Measurements from ENCODE around the gene KRTAP10-12.
"Not testable (repeated sequence)": the region's sequence is repeated elsewhere in the genome, so short reads cannot be mapped to it uniquely, and the experiment has no call there.

Gene KRTAP10-12

DNA sequence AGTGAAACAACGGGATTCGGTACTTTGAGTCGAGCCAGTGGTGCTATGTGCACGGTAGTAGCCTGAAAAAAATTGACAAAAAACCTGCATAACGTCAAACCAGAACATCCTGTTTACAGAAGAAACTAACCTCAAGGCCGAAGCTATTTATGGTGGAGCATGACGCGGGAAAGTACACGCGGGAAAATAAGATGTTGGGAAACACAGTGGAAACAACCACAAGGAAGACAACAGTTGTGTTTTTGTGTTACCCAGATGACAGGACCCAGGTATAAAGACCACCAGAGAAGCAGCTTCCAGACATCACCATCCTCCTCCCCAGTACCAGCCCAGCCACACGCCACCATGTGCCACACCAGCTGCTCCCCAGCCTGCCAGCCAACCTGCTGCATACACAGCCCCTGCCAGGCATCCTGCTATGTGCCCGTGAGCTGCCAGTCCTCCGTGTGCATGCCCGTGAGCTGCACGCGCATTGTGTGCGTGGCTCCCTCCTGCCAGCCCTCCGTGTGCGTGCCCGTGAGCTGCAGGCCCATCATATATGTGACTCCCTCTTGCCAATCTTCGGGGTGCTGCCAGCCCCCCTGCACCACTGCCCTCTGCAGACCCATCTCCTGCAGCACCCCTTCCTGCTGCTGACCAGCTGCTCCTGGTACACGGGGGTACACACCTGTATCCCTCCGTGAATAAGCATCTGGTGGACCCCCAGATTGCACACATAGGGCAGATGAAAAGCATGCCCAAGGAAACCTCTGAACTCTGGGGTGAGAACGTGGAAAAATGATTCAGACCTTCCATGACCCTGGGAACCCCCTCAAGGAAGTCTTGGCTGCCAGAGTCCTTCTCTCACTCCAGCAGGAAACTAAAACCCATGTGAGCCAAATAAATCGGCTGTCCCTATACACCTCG lies 39.1 kb upstream of the KRTAP10-12 start, which contains the start of gene KRTAP12-3:
TSS of gene KRTAP12-3 (plus strand) at position 298 of the 906 bp plus-strand sequence. CDS start at position 346, 48 bp downstream.
- no peak within 1 kb of the TSS for H3K4me3 ChIP-seq (ENCODE audit: low read length)
- no peak within 1 kb of the TSS for H3K9ac ChIP-seq (ENCODE audit: low read depth, low read length)
- no peaks in the 10 kb centered on the region for H3K9me3 ChIP-seq (replicated peaks; ENCODE audit: low read length)
- no peaks in the 10 kb centered on the region for H3K36me3 ChIP-seq (ENCODE audit: insufficient read depth, low read length)
- H3K27me3 ChIP-seq (ENCODE audit: control insufficient read depth, insufficient read depth, low read length), result peaks cover 35% of the 10 kb centered on the region
- no peaks in the 10 kb centered on the region for H3K4me1 ChIP-seq (ENCODE audit: control insufficient read depth, insufficient read depth, low read length)
- H3K4me2 ChIP-seq (ENCODE audit: low read length), result no peak within 1 kb of the TSS

DNA sequence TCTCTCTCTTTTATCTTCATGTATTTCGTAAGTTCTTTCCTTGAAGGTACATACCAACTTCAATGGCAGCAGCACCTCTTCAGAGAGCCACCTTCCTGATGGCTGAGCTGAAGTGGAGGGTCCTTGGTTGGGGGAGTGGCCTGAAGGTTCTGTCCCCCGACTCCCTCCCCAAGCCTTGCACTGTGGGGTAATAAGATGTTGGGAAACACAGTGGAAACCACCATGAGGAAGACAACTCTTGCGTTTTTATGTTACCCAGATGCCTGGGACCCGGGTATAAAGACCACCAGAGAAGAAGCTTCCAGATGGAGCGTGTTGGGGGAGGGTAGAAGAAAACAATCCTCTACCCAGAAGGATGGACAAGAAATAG lies 38.4 kb upstream of the KRTAP10-12 start:
- Histone ChIP-seq H3K4me3 (ENCODE audit: low read length) (no peak overlapping the region), H3K4me1 (ENCODE audit: control insufficient read depth, insufficient read depth, low read length) (no peaks in the 10 kb centered on the region), H3K9me3 (replicated peaks; ENCODE audit: low read length) (no peaks in the 10 kb centered on the region), H3K36me3 (ENCODE audit: insufficient read depth, low read length) (no peaks in the 10 kb centered on the region), H3K4me2 (ENCODE audit: low read length) (no peak overlapping the region), H3K9ac (ENCODE audit: low read depth, low read length) (no peak overlapping the region), H3K27me3 (ENCODE audit: control insufficient read depth, insufficient read depth, low read length) (peaks cover 34% of the 10 kb centered on the region)

DNA sequence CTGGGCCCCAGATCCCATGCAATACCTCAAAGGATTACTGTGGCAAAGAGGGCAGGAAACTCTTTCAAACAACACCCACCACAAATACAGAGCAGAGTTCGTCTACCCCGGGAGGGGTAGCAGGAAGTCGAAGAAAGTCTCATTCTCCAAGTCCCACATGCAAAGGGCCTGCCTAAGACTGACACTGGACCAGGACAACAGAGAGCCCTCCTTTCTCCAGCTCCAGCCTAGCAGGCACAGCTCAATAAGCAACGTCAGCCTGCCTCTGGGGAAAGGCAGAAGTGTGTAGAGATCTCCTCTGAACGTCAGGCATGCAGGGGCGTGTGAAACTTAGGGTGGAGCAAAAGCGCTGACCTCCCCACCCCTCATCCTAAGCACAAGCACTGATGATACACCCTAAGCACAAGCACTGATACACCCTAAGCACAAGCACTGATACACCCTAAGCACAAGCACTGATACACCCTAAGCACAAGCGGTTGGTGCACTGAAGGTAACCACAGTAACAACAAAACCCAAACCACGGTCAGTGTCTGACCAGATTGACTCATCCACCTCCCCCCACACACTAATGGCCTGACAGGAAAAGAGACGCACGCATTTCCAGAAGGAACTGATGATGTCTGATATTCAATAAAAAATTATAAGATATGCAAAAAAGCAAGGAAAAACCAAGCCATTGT lies 37.9 kb upstream of the KRTAP10-12 start:
- Histone ChIP-seq H3K4me2 (ENCODE audit: low read length) (no peak overlapping the region), H3K9ac (ENCODE audit: low read depth, low read length) (no peak overlapping the region), H3K36me3 (ENCODE audit: insufficient read depth, low read length) (no peaks in the 10 kb centered on the region), H3K27me3 (ENCODE audit: control insufficient read depth, insufficient read depth, low read length) (peaks cover 29% of the 10 kb centered on the region), H3K9me3 (replicated peaks; ENCODE audit: low read length) (no peaks in the 10 kb centered on the region), H3K4me1 (ENCODE audit: control insufficient read depth, insufficient read depth, low read length) (no peaks in the 10 kb centered on the region), H3K4me3 (ENCODE audit: low read length) (no peak overlapping the region)

DNA sequence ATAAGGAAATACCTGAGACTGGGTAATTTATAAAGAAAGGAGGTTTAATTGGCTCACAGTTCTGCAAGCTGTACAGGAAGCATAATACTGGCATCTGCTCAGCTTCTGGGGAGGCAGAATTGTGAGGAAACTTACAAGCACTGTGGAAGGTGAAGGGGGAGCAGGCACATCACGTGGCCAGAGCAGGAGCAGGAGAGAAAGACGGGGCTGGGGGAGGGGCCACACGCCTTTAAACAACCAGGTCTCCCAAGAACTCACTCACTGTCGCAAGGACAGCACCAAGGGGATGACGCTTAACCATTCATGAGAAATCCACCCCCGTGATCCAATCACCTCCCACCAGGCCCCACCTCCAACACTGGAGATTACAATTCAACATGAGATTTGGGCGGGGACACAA lies 35.4 kb upstream of the KRTAP10-12 start:
- H3K4me2 ChIP-seq (ENCODE audit: low read length); H3K9ac ChIP-seq (ENCODE audit: low read depth, low read length); H3K4me1 ChIP-seq (ENCODE audit: control insufficient read depth, insufficient read depth, low read length); H3K4me3 ChIP-seq (ENCODE audit: low read length); H3K9me3 ChIP-seq (replicated peaks; ENCODE audit: low read length); H3K36me3 ChIP-seq (ENCODE audit: insufficient read depth, low read length): not testable (repeated sequence)
- peaks cover 30% of the 10 kb centered on the region for H3K27me3 ChIP-seq (ENCODE audit: control insufficient read depth, insufficient read depth, low read length)

DNA sequence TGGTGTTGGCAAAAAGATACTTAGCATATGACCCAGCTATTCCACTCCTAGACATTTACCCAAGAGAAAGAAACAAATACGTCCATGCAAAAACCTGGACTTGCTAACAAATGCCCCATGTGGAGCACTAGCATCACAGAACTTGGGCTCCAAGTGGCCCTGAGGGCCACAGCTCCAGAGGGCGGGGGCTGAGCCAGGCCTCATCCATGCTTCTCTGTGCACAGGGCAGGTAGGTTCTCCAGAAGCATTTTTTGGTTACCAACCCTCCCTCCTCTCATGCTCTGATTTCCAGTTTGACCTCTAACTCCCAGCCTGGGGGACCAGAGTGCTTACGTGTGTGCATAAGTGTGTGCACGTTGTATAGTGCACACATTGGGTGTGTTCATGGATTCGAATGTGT lies 32.3 kb upstream of the KRTAP10-12 start:
- Histone ChIP-seq H3K4me1 (ENCODE audit: control insufficient read depth, insufficient read depth, low read length) (no peaks in the 10 kb centered on the region), H3K36me3 (ENCODE audit: insufficient read depth, low read length) (no peaks in the 10 kb centered on the region), H3K4me3 (ENCODE audit: low read length) (no peak overlapping the region), H3K27me3 (ENCODE audit: control insufficient read depth, insufficient read depth, low read length) (peaks cover 18% of the 10 kb centered on the region), H3K9me3 (replicated peaks; ENCODE audit: low read length) (no peaks in the 10 kb centered on the region), H3K9ac (ENCODE audit: low read depth, low read length) (no peak overlapping the region), H3K4me2 (ENCODE audit: low read length) (no peak overlapping the region)

DNA sequence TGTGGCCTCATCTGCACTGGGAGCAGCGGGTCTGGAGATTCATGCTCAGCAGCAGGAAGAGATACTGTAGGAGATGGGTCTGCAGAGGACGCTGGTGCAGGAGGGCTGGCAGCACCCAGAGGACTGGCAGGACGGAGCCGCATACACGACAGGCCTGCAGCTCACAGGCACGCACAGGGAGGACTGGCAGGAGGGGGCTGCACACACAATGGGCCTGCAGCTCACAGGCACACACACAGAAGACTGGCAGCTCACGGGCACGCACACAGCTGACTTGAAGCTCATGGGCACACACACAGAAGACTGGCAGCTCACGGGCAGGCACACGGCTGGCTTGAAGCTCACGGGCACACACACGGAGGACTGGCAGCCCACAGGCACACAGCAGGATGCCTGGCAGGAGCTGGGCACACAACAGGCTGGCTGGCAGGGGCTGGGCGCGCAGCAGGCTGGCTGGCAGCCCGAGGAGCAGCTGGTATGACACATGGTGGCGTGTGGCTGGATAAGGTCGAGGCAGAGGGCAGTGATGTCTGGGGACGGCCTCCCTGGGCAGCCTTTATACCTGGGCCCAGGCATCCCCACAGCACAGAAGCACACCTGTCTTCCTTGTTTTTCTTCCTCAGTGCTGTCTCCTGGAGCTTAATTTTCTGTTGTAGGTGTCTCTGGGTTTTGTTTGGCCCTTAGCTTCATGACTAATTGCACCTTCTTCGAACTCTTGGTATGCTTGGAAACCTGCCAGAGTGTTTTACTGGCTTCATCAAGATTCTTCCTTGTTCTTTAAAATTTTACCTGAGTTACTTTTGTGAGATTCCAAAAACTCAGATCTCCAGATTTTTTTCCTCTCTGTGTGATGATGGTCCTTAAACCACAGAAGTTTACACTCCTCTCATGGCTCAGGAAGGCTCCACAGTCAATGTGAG lies 30.3 kb upstream of the KRTAP10-12 start, which contains the start of gene KRTAP12-2:
TSS of gene KRTAP12-2 (minus strand) at position 527 of the 920 bp plus-strand sequence. CDS start at position 486, 41 bp downstream.
- Histone ChIP-seq H3K36me3 (ENCODE audit: insufficient read depth, low read length) (no peaks in the 10 kb centered on the region), H3K9ac (ENCODE audit: low read depth, low read length) (no peak within 1 kb of the TSS), H3K27me3 (ENCODE audit: control insufficient read depth, insufficient read depth, low read length) (peaks cover 18% of the 10 kb centered on the region), H3K9me3 (replicated peaks; ENCODE audit: low read length) (no peaks in the 10 kb centered on the region), H3K4me2 (ENCODE audit: low read length) (no peak within 1 kb of the TSS), H3K4me1 (ENCODE audit: control insufficient read depth, insufficient read depth, low read length) (no peaks in the 10 kb centered on the region), H3K4me3 (ENCODE audit: low read length) (no peak within 1 kb of the TSS)

DNA sequence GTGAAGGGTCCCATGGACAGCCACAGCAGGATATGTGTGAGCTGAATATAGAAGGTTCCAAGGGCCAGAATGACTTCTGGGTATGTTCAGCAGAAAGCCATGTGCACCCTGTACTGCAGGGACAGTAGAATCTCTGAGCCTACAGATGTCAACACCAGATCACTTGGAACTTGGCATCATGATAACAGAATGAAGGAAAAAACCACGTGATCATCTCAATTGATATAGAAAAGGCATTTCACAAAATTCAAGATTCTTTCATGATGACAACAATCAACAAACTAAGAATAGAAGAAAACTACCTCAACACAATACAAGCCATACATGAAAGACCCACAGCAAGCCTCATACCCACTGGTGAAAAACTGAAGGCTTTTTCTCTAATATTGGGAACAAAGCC lies 29.4 kb upstream of the KRTAP10-12 start:
- Histone ChIP-seq H3K9me3 (replicated peaks; ENCODE audit: low read length) (no peaks in the 10 kb centered on the region), H3K36me3 (ENCODE audit: insufficient read depth, low read length) (no peaks in the 10 kb centered on the region), H3K27me3 (ENCODE audit: control insufficient read depth, insufficient read depth, low read length) (peaks cover 12% of the 10 kb centered on the region), H3K4me2 (ENCODE audit: low read length) (no peak overlapping the region), H3K9ac (ENCODE audit: low read depth, low read length) (no peak overlapping the region), H3K4me1 (ENCODE audit: control insufficient read depth, insufficient read depth, low read length) (no peaks in the 10 kb centered on the region), H3K4me3 (ENCODE audit: low read length) (no peak overlapping the region)

DNA sequence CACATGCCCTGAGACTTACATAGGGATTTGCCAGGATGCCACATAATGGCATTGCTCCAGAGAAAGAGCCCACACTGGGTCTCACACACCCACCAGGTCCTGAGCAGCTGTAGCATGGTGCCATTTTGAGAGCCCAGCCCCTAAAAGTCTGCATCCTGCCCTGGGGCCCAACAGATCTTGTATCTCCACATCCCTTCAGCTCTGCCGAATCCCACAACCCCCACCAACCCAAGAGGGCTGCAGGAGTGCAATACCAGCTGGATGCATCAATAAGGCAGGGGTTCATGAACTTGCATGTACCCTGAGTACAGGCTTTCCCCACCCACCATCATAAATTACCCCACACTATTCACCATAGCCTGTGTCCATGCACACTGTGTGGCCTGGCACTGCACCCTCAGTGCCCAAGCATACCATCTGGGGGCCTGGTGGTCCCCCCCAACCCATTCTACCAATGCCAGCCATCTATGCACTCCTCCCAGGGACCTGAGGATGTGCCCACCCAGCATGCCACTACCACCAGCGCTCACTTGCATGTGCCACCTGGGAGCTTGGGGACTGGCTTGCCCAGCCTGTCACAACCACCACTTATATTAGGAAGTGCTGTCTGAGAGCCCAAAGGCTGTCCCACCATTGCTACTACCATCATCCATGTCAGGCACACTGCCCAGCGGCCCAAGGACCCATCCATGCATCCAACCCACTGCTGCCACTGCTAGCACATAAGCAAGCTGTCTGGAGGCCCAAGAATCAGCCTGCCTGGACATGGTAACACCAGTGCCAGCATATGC lies 26.1 kb upstream of the KRTAP10-12 start:
- H3K27me3 ChIP-seq (ENCODE audit: control insufficient read depth, insufficient read depth, low read length), result peaks cover 16% of the 10 kb centered on the region
- H3K4me1 ChIP-seq (ENCODE audit: control insufficient read depth, insufficient read depth, low read length), result no peaks in the 10 kb centered on the region
- no peak overlapping the region for H3K9ac ChIP-seq (ENCODE audit: low read depth, low read length)
- H3K4me2 ChIP-seq (ENCODE audit: low read length), result no peak overlapping the region
- no peaks in the 10 kb centered on the region for H3K9me3 ChIP-seq (replicated peaks; ENCODE audit: low read length)
- H3K4me3 ChIP-seq (ENCODE audit: low read length), result no peak overlapping the region
- no peaks in the 10 kb centered on the region for H3K36me3 ChIP-seq (ENCODE audit: insufficient read depth, low read length)

DNA sequence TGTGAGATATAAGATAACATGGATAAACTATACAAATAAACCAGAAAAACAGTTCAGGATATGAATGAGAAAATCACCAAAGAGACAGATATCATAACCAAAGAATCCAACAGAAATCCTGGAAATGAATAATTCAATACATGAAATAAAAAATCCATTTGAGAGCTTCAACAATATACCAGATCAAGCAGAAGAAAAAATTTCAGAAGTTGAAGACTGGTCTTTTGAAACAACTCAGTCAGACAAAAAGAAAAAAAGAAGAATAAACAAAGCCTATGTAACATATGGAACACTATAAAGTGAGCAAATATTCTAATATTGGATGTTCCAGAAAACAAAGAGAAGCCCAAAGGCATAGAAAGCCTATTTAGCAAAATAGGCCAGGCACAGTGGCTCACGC lies 25.1 kb upstream of the KRTAP10-12 start:
- no peak overlapping the region for H3K4me2 ChIP-seq (ENCODE audit: low read length)
- no peak overlapping the region for H3K4me3 ChIP-seq (ENCODE audit: low read length)
- no peaks in the 10 kb centered on the region for H3K36me3 ChIP-seq (ENCODE audit: insufficient read depth, low read length)
- H3K9ac ChIP-seq (ENCODE audit: low read depth, low read length), result no peak overlapping the region
- H3K4me1 ChIP-seq (ENCODE audit: control insufficient read depth, insufficient read depth, low read length), result no peaks in the 10 kb centered on the region
- peaks cover 26% of the 10 kb centered on the region for H3K27me3 ChIP-seq (ENCODE audit: control insufficient read depth, insufficient read depth, low read length)
- no peaks in the 10 kb centered on the region for H3K9me3 ChIP-seq (replicated peaks; ENCODE audit: low read length)

DNA sequence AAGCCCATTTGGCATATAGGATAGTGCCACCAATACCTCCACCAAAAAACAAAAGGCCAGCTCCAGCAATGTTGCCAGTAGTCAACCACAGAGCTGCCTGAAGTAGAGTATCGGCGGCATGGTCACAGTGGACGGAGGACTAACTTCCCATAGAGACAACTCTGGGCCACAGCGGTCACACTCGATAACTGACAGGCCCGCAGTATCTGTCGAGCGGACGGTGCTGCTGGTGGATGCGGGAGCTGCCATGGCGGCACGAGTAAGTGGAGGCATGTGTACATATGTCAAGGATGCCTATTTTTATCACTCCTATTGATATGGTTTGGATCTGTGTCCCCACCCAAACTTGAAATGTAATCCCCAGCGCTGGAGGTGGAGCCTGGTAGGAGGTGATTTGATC lies 19.1 kb upstream of the KRTAP10-12 start:
- no peak overlapping the region for H3K4me3 ChIP-seq (ENCODE audit: low read length)
- no peaks in the 10 kb centered on the region for H3K9me3 ChIP-seq (replicated peaks; ENCODE audit: low read length)

More for the DNA sequence above, 19.1 kb upstream of the KRTAP10-12 start:
- peaks cover 61% of the 10 kb centered on the region for H3K27me3 ChIP-seq (ENCODE audit: control insufficient read depth, insufficient read depth, low read length)
- H3K4me2 ChIP-seq (ENCODE audit: low read length), result no peak overlapping the region
- H3K9ac ChIP-seq (ENCODE audit: low read depth, low read length), result no peak overlapping the region
- H3K4me1 ChIP-seq (ENCODE audit: control insufficient read depth, insufficient read depth, low read length), result no peaks in the 10 kb centered on the region
- H3K36me3 ChIP-seq (ENCODE audit: insufficient read depth, low read length), result no peaks in the 10 kb centered on the region

Measured in skeletal muscle satellite cell (primary cell).